ELF-1 (cell line): ENCODE data around the gene NTS.

ENCODE experiments used
- DNase-seq: peaks from one replicate; pipeline ENCODE4 v3.0.0-alpha.2; 2016; ENCODE audit warnings: low read depth, low spot score

Gene NTS

GRCh38 chr12:85923767-85924331 is 49.8 kb downstream of the NTS start:
- DNase-seq, result no peak

DNA sequence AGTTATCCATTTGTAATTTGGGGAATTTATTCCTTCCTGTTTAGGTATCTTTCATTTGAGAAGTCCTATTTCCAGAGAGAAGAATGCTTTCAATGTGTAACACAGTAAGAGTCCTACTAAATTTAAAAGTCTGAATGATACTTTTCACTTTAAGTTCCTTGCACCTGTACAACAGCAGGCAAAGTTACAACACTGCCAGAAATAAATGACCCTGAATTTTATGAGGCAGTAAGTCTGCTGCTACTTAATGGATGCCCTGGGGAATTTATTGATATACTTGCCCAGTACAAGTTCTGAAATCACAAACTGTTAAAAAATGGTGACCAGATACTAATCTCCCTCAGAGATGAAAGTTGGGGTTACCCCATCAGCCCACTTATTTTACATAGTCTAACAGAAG is 53.1 kb downstream of the NTS start:
- no peak for DNase-seq
